Colonic mucosa (tissue), 4 donors: ENCODE data around the gene ADGRB3. TPM values are rescaled to one million over a fixed set of nuclear protein-coding genes. Genes with fewer than 3 reads are reported as not detected.
"Not testable (repeated sequence)": the region's sequence is repeated elsewhere in the genome, so short reads cannot be mapped to it uniquely, and the experiment has no call there.

ENCODE experiments used
- DNase-seq: peaks from one replicate; pipeline ENCODE4 v3.0.0-alpha.2; 2020
- H3K27ac ChIP-seq: fragments of 200-600 bp; one replicate; pipeline ENCODE4 v1.8.0; 2021
- H3K27me3 ChIP-seq: fragments of 200-600 bp; one replicate; pipeline ENCODE4 v1.8.0; 2021
- H3K36me3 ChIP-seq: fragments of 200-600 bp; one replicate; pipeline ENCODE4 v1.8.0; 2021
- H3K4me1 ChIP-seq: fragments of 200-600 bp; one replicate; pipeline ENCODE4 v1.8.0; 2021; ENCODE audit warnings: mild to moderate bottlenecking
- H3K4me3 ChIP-seq: fragments of 200-600 bp; one replicate; pipeline ENCODE4 v1.8.0; 2021
- H3K9ac ChIP-seq, 2 donors: one replicate each; pipeline ENCODE4 v1.7.0; 2013; ENCODE audit warnings: control low read depth in 2 of 2, low read depth in 2 of 2, low read length in 2 of 2
- H3K9me3 ChIP-seq: fragments of 200-600 bp; one replicate; pipeline ENCODE4 v1.8.0; 2021
- intact Hi-C: fragments of 100-400 bp; cut with DNase I; formaldehyde crosslinking; loops from one replicate; pipeline ENCODE4 v1.14.1; 2022
- total RNA-seq, 2 donors: library from RNA; stranded (reverse); fragmentation: NEBNext Ultra II Directional in 1 of 2; extraction: Animal tissue kit (Norgen Biotek cat#: 25700) in 1 of 2; gene quantifications; one replicate each; pipeline ENCODE4 v1.2.1, GENCODE V29; 2021
- TF ChIP-seq, protein P1 (sequence below): fragments of 200-600 bp; IDR thresholded peaks from one replicate; pipeline ENCODE4 v1.8.0; 2022; ENCODE audit warnings: antibody characterized with exemption, mild to moderate bottlenecking
- donor health status: healthy.
- donor health status: DM: no; HTN: no; CAD: no.
- donor health status: DM: no; HTN: no; CAD: no.

The ADGRB3 gene
- total RNA-seq, 2 donors from 2014 or later, result 0.42 to 0.98 TPM

DNA sequence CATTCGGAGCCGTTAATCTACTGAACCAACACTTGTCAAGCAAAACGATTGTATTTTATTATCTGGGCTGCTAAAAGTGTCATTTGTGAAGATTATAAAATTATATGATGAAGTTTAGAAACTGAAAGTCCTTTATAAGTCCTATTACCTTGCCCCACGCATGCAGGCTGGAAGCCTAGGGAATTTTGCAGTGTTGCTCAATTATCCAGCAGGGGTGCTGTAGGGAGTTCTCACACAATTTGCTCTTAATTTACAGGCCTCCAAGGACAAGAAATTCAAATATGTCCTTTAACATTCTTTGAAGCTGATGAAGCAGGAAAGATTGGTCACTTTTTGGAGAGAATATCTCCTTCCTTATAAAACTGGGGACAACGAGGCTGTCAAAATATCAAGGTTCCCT lies 792.8 kb downstream of the ADGRB3 start:
- no peaks in the 10 kb centered on the region for H3K27me3 ChIP-seq
- H3K9ac ChIP-seq, result no peak overlapping the region
- no peak overlapping the region for H3K4me3 ChIP-seq
- no peaks in the 10 kb centered on the region for H3K36me3 ChIP-seq
- intact Hi-C loops, result no loop called here
- no peak for DNase-seq
- TF ChIP-seq, protein P1, sequence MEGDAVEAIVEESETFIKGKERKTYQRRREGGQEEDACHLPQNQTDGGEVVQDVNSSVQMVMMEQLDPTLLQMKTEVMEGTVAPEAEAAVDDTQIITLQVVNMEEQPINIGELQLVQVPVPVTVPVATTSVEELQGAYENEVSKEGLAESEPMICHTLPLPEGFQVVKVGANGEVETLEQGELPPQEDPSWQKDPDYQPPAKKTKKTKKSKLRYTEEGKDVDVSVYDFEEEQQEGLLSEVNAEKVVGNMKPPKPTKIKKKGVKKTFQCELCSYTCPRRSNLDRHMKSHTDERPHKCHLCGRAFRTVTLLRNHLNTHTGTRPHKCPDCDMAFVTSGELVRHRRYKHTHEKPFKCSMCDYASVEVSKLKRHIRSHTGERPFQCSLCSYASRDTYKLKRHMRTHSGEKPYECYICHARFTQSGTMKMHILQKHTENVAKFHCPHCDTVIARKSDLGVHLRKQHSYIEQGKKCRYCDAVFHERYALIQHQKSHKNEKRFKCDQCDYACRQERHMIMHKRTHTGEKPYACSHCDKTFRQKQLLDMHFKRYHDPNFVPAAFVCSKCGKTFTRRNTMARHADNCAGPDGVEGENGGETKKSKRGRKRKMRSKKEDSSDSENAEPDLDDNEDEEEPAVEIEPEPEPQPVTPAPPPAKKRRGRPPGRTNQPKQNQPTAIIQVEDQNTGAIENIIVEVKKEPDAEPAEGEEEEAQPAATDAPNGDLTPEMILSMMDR, result no peak
- no peak overlapping the region for H3K27ac ChIP-seq
- H3K4me1 ChIP-seq, result no peaks in the 10 kb centered on the region
- H3K9me3 ChIP-seq, result no peaks in the 10 kb centered on the region

DNA sequence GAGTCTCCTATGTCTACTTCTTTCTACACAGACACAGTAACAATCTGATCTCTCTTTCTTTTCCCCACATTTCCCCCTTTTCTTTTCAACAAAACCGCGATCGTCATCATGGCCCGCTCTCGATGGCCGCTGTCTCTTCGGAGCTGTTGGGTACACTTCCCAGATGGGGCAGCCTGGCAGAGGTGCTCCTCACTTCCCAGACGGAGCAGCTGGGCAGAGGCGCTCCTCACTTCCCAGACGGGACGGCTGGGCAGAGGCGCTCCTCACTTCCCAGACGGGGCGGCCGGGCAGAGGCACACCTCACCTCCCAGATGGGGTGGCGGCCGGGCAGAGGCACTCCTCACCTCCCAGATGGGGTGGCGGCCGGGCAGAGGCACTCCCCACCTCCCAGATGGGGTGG lies 797.1 kb downstream of the ADGRB3 start:
- H3K27me3 ChIP-seq, H3K4me3 ChIP-seq, H3K36me3 ChIP-seq, H3K27ac ChIP-seq, intact Hi-C loops, H3K9me3 ChIP-seq, H3K9ac ChIP-seq, DNase-seq, H3K4me1 ChIP-seq: not testable (repeated sequence)

DNA sequence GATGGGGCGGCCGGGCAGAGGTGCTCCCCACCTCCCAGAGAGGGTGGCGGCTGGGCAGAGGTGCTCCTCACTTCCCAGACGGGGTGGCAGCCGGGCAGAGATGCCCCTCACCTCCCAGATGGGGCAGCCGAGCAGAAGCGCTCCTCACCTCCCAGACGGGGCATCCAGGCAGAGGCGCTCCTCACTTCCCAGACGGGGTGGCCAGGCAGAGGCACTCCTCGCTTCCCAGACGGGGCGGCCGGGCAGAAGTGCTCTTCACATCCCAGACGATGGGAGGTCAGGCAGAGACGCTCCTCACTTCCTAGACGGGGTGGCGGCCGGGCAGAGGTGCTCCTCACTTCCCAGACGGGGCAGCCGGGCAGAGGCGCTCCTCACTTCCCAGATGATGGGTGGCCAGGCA lies 798.0 kb downstream of the ADGRB3 start:
- H3K9ac ChIP-seq, H3K36me3 ChIP-seq, H3K4me1 ChIP-seq, H3K27me3 ChIP-seq, intact Hi-C loops, H3K9me3 ChIP-seq, DNase-seq, H3K27ac ChIP-seq, H3K4me3 ChIP-seq: not testable (repeated sequence)

DNA sequence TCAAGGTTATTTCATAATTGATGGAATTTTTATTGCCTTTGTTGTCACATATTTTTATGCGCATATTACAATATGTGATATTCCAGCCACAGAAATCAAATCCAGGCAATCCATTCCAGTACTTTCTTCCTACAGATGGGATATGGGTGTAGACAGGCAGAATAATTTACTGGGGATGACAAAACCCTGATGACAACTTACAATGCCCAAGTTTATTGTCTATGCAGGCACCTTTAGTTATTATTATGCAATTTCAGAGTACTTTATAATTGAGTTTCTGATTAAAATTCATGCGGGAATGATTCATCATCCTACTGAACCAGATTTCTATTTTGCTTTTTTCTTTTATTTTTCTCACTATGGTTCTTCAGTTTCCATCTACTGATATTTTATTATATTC lies 803.0 kb downstream of the ADGRB3 start:
- TF ChIP-seq, protein P1, result no peak
- no peak overlapping the region for H3K4me3 ChIP-seq
- intact Hi-C loops, result no loop called here
- no peak overlapping the region for H3K9ac ChIP-seq
- no peaks in the 10 kb centered on the region for H3K9me3 ChIP-seq
- no peak overlapping the region for H3K27ac ChIP-seq
- H3K36me3 ChIP-seq, result no peaks in the 10 kb centered on the region
- DNase-seq, result no peak
- H3K4me1 ChIP-seq, result no peaks in the 10 kb centered on the region
- H3K27me3 ChIP-seq, result no peaks in the 10 kb centered on the region
